BE2C (cell line): ENCODE measurements around the gene MYH9.
"Not testable (repeated sequence)": the region's sequence is repeated elsewhere in the genome, so short reads cannot be mapped to it uniquely, and the experiment has no call there.

Experiments
- DNase-seq: peaks from one replicate; pipeline ENCODE4 v3.0.0-alpha.2; 2020
- H3K27me3 ChIP-seq: fragments of 250-450 bp; sonication (Bioruptor Pico); 2 replicates; pipeline ENCODE4 v1.5.1; 2020; ENCODE audit warnings: mild to moderate bottlenecking
- H3K36me3 ChIP-seq: fragments of 250-450 bp; sonication (Bioruptor Pico); 2 replicates; pipeline ENCODE4 v1.5.1; 2020; ENCODE audit warnings: mild to moderate bottlenecking
- H3K4me1 ChIP-seq: fragments of 250-450 bp; sonication (Bioruptor Pico); 2 replicates; pipeline ENCODE4 v1.5.1; 2020
- H3K4me3 ChIP-seq: 2 replicates; pipeline ENCODE4 v1.5.1; 2011; ENCODE audit warnings: low read depth, low read length
- H3K9me3 ChIP-seq: fragments of 250-450 bp; sonication (Bioruptor Pico); 2 replicates; pipeline ENCODE4 v1.5.1; 2020
- TF ChIP-seq, protein P1 (sequence below): IDR thresholded peaks from 2 replicates; pipeline ENCODE4 v1.5.1; 2012; ENCODE audit warnings: mild to moderate bottlenecking, low read depth, low read length

Gene MYH9

GRCh38 chr22:36397131-36398093, 9.6 kb upstream of the MYH9 start:
- DNase-seq: no peak
- TF ChIP-seq, protein P1, sequence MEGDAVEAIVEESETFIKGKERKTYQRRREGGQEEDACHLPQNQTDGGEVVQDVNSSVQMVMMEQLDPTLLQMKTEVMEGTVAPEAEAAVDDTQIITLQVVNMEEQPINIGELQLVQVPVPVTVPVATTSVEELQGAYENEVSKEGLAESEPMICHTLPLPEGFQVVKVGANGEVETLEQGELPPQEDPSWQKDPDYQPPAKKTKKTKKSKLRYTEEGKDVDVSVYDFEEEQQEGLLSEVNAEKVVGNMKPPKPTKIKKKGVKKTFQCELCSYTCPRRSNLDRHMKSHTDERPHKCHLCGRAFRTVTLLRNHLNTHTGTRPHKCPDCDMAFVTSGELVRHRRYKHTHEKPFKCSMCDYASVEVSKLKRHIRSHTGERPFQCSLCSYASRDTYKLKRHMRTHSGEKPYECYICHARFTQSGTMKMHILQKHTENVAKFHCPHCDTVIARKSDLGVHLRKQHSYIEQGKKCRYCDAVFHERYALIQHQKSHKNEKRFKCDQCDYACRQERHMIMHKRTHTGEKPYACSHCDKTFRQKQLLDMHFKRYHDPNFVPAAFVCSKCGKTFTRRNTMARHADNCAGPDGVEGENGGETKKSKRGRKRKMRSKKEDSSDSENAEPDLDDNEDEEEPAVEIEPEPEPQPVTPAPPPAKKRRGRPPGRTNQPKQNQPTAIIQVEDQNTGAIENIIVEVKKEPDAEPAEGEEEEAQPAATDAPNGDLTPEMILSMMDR: no peak
- no peaks in the 10 kb centered on the region for H3K9me3 ChIP-seq
- H3K27me3 ChIP-seq: no peaks in the 10 kb centered on the region
- no peak overlapping the region for H3K4me3 ChIP-seq
- peaks cover 6% of the 10 kb centered on the region; the same call in 1 of the 2 replicates for H3K4me1 ChIP-seq
- H3K36me3 ChIP-seq: no peaks in the 10 kb centered on the region

GRCh38 chr22:36395915-36396314, 8.1 kb upstream of the MYH9 start:
- no peak overlapping the region for H3K4me3 ChIP-seq
- H3K4me1 ChIP-seq: peaks cover 6% of the 10 kb centered on the region; the same call in 1 of the 2 replicates
- no peaks in the 10 kb centered on the region for H3K9me3 ChIP-seq
- H3K27me3 ChIP-seq: no peaks in the 10 kb centered on the region
- DNase-seq: no peak
- no peaks in the 10 kb centered on the region for H3K36me3 ChIP-seq
- TF ChIP-seq, protein P1: no peak

- Histone ChIP-seq H3K9me3 (no peaks in the 10 kb centered on the region), H3K4me1 (peaks cover 6% of the 10 kb centered on the region; the same call in 1 of the 2 replicates), H3K36me3 (no peaks in the 10 kb centered on the region), H3K4me3 (no peak overlapping the region), H3K27me3 (no peaks in the 10 kb centered on the region)
- TF ChIP-seq, protein P1: no peak
- no peak for DNase-seq
These were observed 7.5 kb upstream of the MYH9 start for GRCh38 chr22:36395055-36395849.

DNA sequence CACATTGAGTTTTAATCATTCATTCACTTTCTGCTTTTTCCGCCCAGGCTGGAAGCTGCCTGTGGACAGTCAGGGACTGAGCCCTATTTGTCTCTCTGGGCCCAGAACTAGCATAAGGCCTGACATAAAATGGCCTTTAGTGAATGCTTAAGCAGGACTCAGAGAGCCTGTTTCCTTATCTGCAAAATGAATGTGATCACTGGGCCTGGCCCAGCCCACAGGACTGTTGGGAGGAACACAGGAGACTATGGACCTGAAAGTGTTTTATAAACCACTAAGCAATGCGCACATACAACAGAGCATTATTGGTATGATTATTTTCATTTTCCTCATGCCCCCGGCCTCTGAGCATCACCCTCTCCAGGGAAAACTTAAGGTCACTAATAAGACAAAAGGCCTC, 3.9 kb upstream of the MYH9 start:
- no peak for DNase-seq
- TF ChIP-seq, protein P1: no peak
- H3K4me1 ChIP-seq: peaks cover 6% of the 10 kb centered on the region; the same call in 1 of the 2 replicates

GRCh38 chr22:36389122-36389521, 1.4 kb upstream of the MYH9 start:
- not testable (repeated sequence) for H3K36me3 ChIP-seq, H3K27me3 ChIP-seq, H3K4me1 ChIP-seq, H3K9me3 ChIP-seq, H3K4me3 ChIP-seq, DNase-seq

More for the DNA sequence above, 3.9 kb upstream of the MYH9 start:
- no peak overlapping the region for H3K4me3 ChIP-seq
- no peaks in the 10 kb centered on the region for H3K9me3 ChIP-seq
- H3K36me3 ChIP-seq: no peaks in the 10 kb centered on the region
- H3K27me3 ChIP-seq: no peaks in the 10 kb centered on the region

GRCh38 chr22:36387709-36387958, 133 bp downstream of the MYH9 start:
- H3K4me1 ChIP-seq: peaks cover 5% of the 10 kb centered on the region; the same call in 1 of the 2 replicates
- no peaks in the 10 kb centered on the region for H3K9me3 ChIP-seq
- H3K36me3 ChIP-seq: no peaks in the 10 kb centered on the region; the same call in 1 of the 2 replicates
- TF ChIP-seq, protein P1: no peak
- no peak for DNase-seq
- H3K4me3 ChIP-seq: peak overlapping the region; percentile 80
- no peaks in the 10 kb centered on the region for H3K27me3 ChIP-seq
